HepG2 (cell line): Measurements from ENCODE around the gene CES2. TPM values are rescaled to one million over a fixed set of nuclear protein-coding genes. Genes with fewer than 3 reads are reported as not detected.
A peak's percentile ranks its signal among the peaks of the same experiment; 100 is the strongest.

ENCODE experiments used
- CBX5 ChIP-seq: sonication (generic); formaldehyde crosslinking; IDR thresholded peaks from 2 replicates; pipeline ENCODE4 v1.4.0; 2020; ENCODE audit warnings: missing genetic modification reagents, borderline replicate concordance
- FLYWCH1 ChIP-seq: sonication (generic); formaldehyde crosslinking; IDR thresholded peaks from 2 replicates; pipeline ENCODE4 v1.8.1; 2023; ENCODE audit warnings: mild to moderate bottlenecking, missing genetic modification reagents
- FOXC1 ChIP-seq: sonication (generic); formaldehyde crosslinking; IDR thresholded peaks from 2 replicates; pipeline ENCODE4 v1.8.0; 2022; ENCODE audit warnings: mild to moderate bottlenecking, missing genetic modification reagents, borderline replicate concordance
- HNRNPK ChIP-seq: fragments of 200-400 bp; formaldehyde crosslinking; IDR thresholded peaks from 2 replicates; pipeline ENCODE4 v1.6.1; 2018; ENCODE audit warnings: low read length, low read depth, moderate library complexity, mild to moderate bottlenecking; ENCODE audit not compliant: poor library complexity, severe bottlenecking
- HOXA3 ChIP-seq: sonication (generic); formaldehyde crosslinking; IDR thresholded peaks from 2 replicates; pipeline ENCODE4 v1.5.0; 2020; ENCODE audit warnings: missing genetic modification reagents
- POGZ ChIP-seq: sonication (generic); formaldehyde crosslinking; IDR thresholded peaks from 2 replicates; pipeline ENCODE4 v1.4.0; 2020; ENCODE audit warnings: mild to moderate bottlenecking, missing genetic modification reagents
- POLR2AphosphoS5 ChIP-seq: IDR thresholded peaks from 2 replicates; pipeline ENCODE4 v1.6.1; 2012; ENCODE audit warnings: low read depth, low read length
- PPARG ChIP-seq: conservative IDR thresholded peaks from 2 replicates; pipeline ENCODE4 v1.6.1; 2016; ENCODE audit warnings: missing biosample characterization, missing genetic modification reagents
- SOX13 ChIP-seq, 3 experiments: fragments of 450-650 bp in 1 of 3; sonication (generic) in 1 of 3; formaldehyde crosslinking in 1 of 3; IDR thresholded peaks in 2 of 3; conservative IDR thresholded peaks in 1 of 3; 2 replicates each; pipeline versions ENCODE4 v1.5.0 to v1.6.1; 2016 to 2020; ENCODE audit warnings: antibody characterized with exemption in 1 of 3, mild to moderate bottlenecking in 1 of 3, missing compliant biosample characterization in 1 of 3, missing genetic modification reagents in 1 of 3, moderate library complexity in 1 of 3
- SOX5 ChIP-seq: IDR thresholded peaks from 2 replicates; pipeline ENCODE4 v1.6.1; 2016; ENCODE audit warnings: borderline replicate concordance
- SRF ChIP-seq: IDR thresholded peaks from 2 replicates; pipeline ENCODE4 v1.6.1; 2011; ENCODE audit warnings: mild to moderate bottlenecking, low read depth, low read length, moderate library complexity
- SRSF4 ChIP-seq: fragments of 200-400 bp; formaldehyde crosslinking; IDR thresholded peaks from one replicate; pipeline ENCODE4 v1.6.1; 2018; ENCODE audit warnings: mild to moderate bottlenecking, low read depth, low read length, moderate library complexity; ENCODE audit not compliant: poor library complexity, severe bottlenecking
- ZNF354B ChIP-seq: sonication (generic); formaldehyde crosslinking; IDR thresholded peaks from 2 replicates; pipeline ENCODE4 v1.8.0; 2022; ENCODE audit warnings: mild to moderate bottlenecking, missing genetic modification reagents
- ZNF557 ChIP-seq: sonication (generic); formaldehyde crosslinking; IDR thresholded peaks from 2 replicates; pipeline ENCODE4 v1.4.0; 2020; ENCODE audit warnings: missing genetic modification reagents
- ZNF589 ChIP-seq: sonication (generic); formaldehyde crosslinking; conservative IDR thresholded peaks from 2 replicates; pipeline ENCODE4 v1.8.0; 2022; ENCODE audit warnings: mild to moderate bottlenecking, moderate library complexity, missing genetic modification reagents
- ZNF605 ChIP-seq: sonication (generic); formaldehyde crosslinking; IDR thresholded peaks from 2 replicates; pipeline ENCODE4 v1.8.0; 2022; ENCODE audit warnings: mild to moderate bottlenecking, missing genetic modification reagents
- ZNF747 ChIP-seq: sonication (generic); formaldehyde crosslinking; IDR thresholded peaks from 2 replicates; pipeline ENCODE4 v1.8.1; 2023; ENCODE audit warnings: missing genetic modification reagents, mild to moderate bottlenecking, borderline replicate concordance
- ZNF773 ChIP-seq: sonication (generic); formaldehyde crosslinking; IDR thresholded peaks from 2 replicates; pipeline ENCODE4 v1.4.0; 2020; ENCODE audit warnings: missing genetic modification reagents, borderline replicate concordance
- ZNF800 ChIP-seq: sonication (generic); formaldehyde crosslinking; IDR thresholded peaks from 2 replicates; pipeline ENCODE4 v1.4.0; 2020; ENCODE audit warnings: missing genetic modification reagents
- polyA plus RNA-seq, 8 experiments: library from polyadenylated mRNA; depleted of rRNA in 3 of 8; stranded (reverse) in 7 of 8; unstranded in 1 of 8; fragments of >200 nt; fragmentation: Illumina TruSeq in 4 of 8; extraction: Trizol in 4 of 8; gene quantifications; 2 replicates each; pipeline versions ENCODE4 v1.2.1 to v1.2.3, GENCODE V29; 2011 to 2016; ENCODE audit warnings: low read depth in 4 of 8, missing spikeins in 1 of 8, mixed read lengths in 1 of 8; ENCODE audit not compliant: insufficient read depth in 1 of 8
- total RNA-seq, 5 experiments: library from RNA; depleted of rRNA; stranded (reverse); fragments of >200 nt; fragmentation: Illumina TruSeq; extraction: Trizol; gene quantifications; 2 replicates each; pipeline ENCODE4 v1.2.3, GENCODE V29; 2016; ENCODE audit warnings: low read depth in 1 of 5
- TF ChIP-seq, protein P1 (sequence below): sonication (generic); formaldehyde crosslinking; IDR thresholded peaks from 2 replicates; pipeline ENCODE4 v1.4.0; 2020; ENCODE audit warnings: missing genetic modification reagents
- TF ChIP-seq, protein P2 (sequence below): sonication (generic); formaldehyde crosslinking; IDR thresholded peaks from 2 replicates; pipeline ENCODE4 v1.5.1; 2020; ENCODE audit warnings: missing genetic modification reagents, mild to moderate bottlenecking, borderline replicate concordance

Gene CES2
- total and polyA plus RNA-seq, 2 of the 13 experiments (the other 11 are each of a cell fraction or from before 2014, with no cell fraction given) = 50.6 to 63.8 TPM

GRCh38 chr16:66904846-66905632, 30.3 kb upstream of the CES2 start (continued):
- TF ChIP-seq, protein P1, sequence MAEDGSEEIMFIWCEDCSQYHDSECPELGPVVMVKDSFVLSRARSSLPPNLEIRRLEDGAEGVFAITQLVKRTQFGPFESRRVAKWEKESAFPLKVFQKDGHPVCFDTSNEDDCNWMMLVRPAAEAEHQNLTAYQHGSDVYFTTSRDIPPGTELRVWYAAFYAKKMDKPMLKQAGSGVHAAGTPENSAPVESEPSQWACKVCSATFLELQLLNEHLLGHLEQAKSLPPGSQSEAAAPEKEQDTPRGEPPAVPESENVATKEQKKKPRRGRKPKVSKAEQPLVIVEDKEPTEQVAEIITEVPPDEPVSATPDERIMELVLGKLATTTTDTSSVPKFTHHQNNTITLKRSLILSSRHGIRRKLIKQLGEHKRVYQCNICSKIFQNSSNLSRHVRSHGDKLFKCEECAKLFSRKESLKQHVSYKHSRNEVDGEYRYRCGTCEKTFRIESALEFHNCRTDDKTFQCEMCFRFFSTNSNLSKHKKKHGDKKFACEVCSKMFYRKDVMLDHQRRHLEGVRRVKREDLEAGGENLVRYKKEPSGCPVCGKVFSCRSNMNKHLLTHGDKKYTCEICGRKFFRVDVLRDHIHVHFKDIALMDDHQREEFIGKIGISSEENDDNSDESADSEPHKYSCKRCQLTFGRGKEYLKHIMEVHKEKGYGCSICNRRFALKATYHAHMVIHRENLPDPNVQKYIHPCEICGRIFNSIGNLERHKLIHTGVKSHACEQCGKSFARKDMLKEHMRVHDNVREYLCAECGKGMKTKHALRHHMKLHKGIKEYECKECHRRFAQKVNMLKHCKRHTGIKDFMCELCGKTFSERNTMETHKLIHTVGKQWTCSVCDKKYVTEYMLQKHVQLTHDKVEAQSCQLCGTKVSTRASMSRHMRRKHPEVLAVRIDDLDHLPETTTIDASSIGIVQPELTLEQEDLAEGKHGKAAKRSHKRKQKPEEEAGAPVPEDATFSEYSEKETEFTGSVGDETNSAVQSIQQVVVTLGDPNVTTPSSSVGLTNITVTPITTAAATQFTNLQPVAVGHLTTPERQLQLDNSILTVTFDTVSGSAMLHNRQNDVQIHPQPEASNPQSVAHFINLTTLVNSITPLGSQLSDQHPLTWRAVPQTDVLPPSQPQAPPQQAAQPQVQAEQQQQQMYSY = no peak
- TF ChIP-seq ZNF605 (peak; percentile 16; the same call in 1 of the 2 replicates), ZNF589 (CRISPR knock-in tag) (no peak), FLYWCH1 (CRISPR knock-in tag) (no peak), SRF (no peak), ZNF800 (CRISPR knock-in tag) (peak; percentile 55; the same call in 1 of the 2 replicates), ZNF557 (CRISPR knock-in tag) (0 out of 2 replicates have a peak, but pooled peaks have one; percentile 63), ZNF747 (CRISPR knock-in tag) (0 out of 2 replicates have a peak, but pooled peaks have one; percentile 8), POLR2AphosphoS5 (0 out of 2 replicates have a peak, but pooled peaks have one; percentile 29), FOXC1 (CRISPR knock-in tag) (no peak), CBX5 (CRISPR knock-in tag) (no peak), ZNF773 (no peak), SOX5 (CRISPR knock-in tag) (peak; percentile 50; the same call in 1 of the 2 replicates), SOX13 (IDR thresholded peaks at IDR 0.05) (peak; percentile 23; the same call in 1 of the 2 replicates), SOX13 (CRISPR knock-in tag; conservative IDR thresholded peaks at IDR 0.05 in 1 of 2, IDR thresholded peaks at IDR 0.05 in 1 of 2) (peak in 1 of 2 experiments; percentile 83; a peak in 2 of 4 replicates), HNRNPK (no peak), PPARG (CRISPR knock-in tag) (peak; percentile 61), POGZ (CRISPR knock-in tag) (no peak; the same call in 1 of the 2 replicates), SRSF4 (no peak), ZNF354B (CRISPR knock-in tag) (no peak), HOXA3 (CRISPR knock-in tag) (peak; percentile 39; the same call in 1 of the 2 replicates)
- TF ChIP-seq, protein P2, sequence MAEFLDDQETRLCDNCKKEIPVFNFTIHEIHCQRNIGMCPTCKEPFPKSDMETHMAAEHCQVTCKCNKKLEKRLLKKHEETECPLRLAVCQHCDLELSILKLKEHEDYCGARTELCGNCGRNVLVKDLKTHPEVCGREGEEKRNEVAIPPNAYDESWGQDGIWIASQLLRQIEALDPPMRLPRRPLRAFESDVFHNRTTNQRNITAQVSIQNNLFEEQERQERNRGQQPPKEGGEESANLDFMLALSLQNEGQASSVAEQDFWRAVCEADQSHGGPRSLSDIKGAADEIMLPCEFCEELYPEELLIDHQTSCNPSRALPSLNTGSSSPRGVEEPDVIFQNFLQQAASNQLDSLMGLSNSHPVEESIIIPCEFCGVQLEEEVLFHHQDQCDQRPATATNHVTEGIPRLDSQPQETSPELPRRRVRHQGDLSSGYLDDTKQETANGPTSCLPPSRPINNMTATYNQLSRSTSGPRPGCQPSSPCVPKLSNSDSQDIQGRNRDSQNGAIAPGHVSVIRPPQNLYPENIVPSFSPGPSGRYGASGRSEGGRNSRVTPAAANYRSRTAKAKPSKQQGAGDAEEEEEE (CRISPR knock-in tag) = 0 out of 2 replicates have a peak, but pooled peaks have one; percentile 74
